Measurements from ENCODE around the gene DSTN. TPM values are rescaled to one million over a fixed set of nuclear protein-coding genes. Genes with fewer than 3 reads are reported as not detected.

The DSTN gene
- total and polyA plus RNA-seq, 10 donors: 62.0 to 157 (median 98.5) TPM

Other genes with a start within 250 kb of the DSTN start
- under 1 TPM; 0.13 to 0.86 (median 0.44) TPM for gene BFSP1, start 38.7 kb upstream of the DSTN start, total RNA-seq
- under 1 TPM; 0.35 to 0.48 (median 0.38) TPM for gene BFSP1, start 38.7 kb upstream of the DSTN start, polyA plus RNA-seq
- gene RRBP1, start 112.2 kb downstream of the DSTN start, total RNA-seq: 100 to 1,000 TPM in 6 of 7 donors, 10 to 100 TPM in 1; 78.8 to 164 (median 122) TPM
- gene RRBP1, start 112.2 kb downstream of the DSTN start, polyA plus RNA-seq: 10 to 100 TPM; 17.0 to 27.3 (median 21.7) TPM
- gene BANF2, start 129.9 kb downstream of the DSTN start, total RNA-seq: not detected
- not detected for gene BANF2, start 129.9 kb downstream of the DSTN start, polyA plus RNA-seq